Left hindlimb (tissue), 1 donor: Measurements from ENCODE around the gene TTYH3.

Source experiments
- DNase-seq: peaks from one replicate; pipeline ENCODE4 v3.0.0-alpha.2; 2018

Gene TTYH3

GRCh38 chr7:2710901-2711551 lies 79.2 kb downstream of the TTYH3 start:
- DNase-seq: no peak

GRCh38 chr7:2711895-2712675 lies 80.3 kb downstream of the TTYH3 start:
- no peak for DNase-seq

GRCh38 chr7:2713370-2713769 lies 81.6 kb downstream of the TTYH3 start:
- DNase-seq: no peak

GRCh38 chr7:2713978-2714377 lies 82.2 kb downstream of the TTYH3 start:
- no peak for DNase-seq
